DMS 273 (cell line): Measurements from ENCODE around the gene ACP6.
"Not testable (repeated sequence)": the region's sequence is repeated elsewhere in the genome, so short reads cannot be mapped to it uniquely, and the experiment has no call there.

Experiments used
- DNase-seq: peaks from one replicate; lab custom pipeline; 2025; ENCODE audit not compliant: unreplicated experiment; lab: John Stamatoyannopoulos, UW

Gene ACP6

GRCh38 chr1:147670319-147671001 is at the start of gene ACP6:
Gene ACP6, minus strand, starts transcription at chr1:147670524. Its CDS starts 476 bp downstream, at chr1:147670048.
- peak; percentile 98 for DNase-seq

DNA sequence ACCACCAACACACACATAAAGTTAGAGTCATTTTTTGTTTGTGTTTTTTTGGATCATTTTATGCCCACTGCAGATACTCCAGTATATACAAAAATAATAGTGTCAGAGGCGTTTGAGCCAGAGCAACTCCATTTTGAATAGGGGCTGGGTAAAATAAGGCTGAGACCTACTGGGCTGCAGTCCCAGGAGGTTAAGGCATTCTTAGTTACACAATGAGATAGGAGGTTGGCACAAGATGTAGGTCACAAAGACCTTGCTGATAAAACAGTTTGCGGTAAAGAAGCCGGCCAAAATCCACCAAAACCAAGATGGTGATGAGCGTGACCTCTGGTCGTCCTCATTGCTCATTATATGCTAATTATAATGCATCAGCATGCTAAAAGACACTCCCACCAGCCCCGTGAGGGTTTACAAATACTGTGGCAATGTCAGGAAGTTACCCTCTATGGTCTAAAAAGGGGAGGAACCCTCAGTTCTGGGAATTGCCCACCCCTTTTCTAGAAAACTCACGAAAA is 49.4 kb upstream of the ACP6 start:
- DNase-seq, result no peak

DNA sequence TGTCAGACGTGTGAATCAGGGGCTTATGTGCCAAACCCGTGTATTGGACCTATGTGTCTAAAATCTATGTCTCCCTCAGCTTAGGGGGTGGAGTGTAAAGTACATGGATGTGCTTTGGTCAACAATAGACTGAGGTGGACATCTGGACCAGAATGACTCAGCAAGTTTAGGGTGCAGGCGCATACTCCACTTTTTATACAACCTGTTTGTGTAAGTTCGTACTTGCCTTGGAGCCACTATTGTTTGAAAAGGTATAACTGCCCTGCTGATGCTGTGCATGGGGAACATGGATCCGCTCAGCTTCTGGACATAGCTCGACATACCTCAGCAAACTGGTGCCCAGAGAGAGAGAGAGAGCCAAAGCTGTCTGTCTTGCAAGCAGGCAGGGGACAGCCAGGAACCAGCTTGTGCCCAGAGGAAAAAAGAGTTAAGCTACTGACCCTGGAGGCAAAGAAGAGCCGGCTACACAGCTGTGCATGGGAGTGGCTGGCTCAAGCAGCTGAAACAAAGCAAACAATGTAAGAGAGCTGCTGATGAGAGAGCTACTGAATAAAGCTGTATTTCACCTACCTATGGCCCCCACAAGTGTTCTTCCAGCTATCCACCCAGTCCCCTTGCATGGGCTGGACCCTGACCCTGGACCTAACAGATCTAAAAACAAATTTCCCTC is 48.8 kb upstream of the ACP6 start:
- no peak for DNase-seq

GRCh38 chr1:147717706-147718097 is 47.4 kb upstream of the ACP6 start:
- DNase-seq, result no peak

- no peak for DNase-seq
These were observed 46.9 kb upstream of the ACP6 start for GRCh38 chr1:147717051-147717705.

DNA sequence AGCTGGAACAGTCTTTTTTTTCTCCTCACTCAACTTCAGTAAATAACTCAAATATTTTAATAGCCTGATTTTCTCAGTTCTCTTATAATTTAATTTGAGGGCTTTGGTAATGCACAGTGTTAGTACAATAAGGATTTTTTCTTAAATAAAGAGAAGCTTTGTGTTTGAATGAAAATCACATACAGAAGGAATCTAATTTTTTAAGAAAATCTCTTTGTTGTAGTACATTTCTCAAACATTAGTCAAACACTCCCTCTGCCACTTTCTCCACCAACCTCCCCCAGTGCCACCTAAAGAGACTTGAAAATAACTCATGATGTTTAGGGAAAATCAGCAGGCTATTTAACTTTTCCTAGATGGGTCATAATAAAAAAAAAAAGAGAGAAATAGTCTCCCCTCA is 42.3 kb upstream of the ACP6 start:
- no peak for DNase-seq

- peak; percentile 87 for DNase-seq
These were observed 30.0 kb upstream of the ACP6 start for GRCh38 chr1:147700042-147701006.

DNA sequence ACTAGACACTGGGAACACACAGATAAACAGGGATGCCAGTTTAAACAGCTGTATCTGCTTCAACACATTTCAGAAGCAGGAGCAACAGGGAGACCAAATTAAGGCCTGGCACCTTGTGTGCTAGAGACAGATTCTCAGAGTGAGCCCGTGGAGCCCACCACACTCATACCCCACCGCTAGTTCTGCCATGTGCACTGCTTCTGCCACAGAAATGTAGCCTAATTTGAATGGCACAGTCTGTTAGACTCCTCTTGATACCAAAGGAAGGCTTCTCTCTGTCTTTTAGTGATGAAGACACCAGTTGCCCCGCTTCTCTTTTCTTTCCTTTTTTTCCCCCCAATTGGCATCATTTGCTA is 29.3 kb upstream of the ACP6 start:
- no peak for DNase-seq

DNA sequence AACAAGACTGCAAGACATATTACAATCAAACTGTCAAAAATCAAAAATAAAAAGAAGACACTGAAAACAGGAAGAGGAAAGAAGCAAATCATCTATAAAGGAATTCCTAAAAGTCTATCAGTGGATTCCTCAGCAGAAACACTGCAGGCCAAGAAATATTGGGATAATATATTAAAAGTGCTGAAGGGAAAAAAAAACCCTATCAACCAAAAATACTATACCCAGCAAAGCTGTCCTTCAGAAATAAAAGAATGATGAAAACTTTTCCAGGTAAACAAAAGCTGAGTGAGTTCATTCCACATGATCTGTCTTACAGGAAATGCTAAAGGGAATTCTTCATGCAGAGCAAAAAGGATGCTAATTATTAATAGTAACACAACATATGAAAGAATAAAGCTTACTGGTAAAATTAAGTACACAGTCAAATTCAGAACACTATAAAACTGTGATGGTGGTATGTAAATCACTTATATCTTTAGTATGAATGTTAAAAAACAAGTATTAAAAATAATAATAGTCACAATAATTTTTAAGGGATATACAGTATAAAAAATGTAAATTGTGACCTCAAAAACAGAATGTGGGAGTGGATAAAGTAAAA is 12.9 kb upstream of the ACP6 start:
- no peak for DNase-seq

DNA sequence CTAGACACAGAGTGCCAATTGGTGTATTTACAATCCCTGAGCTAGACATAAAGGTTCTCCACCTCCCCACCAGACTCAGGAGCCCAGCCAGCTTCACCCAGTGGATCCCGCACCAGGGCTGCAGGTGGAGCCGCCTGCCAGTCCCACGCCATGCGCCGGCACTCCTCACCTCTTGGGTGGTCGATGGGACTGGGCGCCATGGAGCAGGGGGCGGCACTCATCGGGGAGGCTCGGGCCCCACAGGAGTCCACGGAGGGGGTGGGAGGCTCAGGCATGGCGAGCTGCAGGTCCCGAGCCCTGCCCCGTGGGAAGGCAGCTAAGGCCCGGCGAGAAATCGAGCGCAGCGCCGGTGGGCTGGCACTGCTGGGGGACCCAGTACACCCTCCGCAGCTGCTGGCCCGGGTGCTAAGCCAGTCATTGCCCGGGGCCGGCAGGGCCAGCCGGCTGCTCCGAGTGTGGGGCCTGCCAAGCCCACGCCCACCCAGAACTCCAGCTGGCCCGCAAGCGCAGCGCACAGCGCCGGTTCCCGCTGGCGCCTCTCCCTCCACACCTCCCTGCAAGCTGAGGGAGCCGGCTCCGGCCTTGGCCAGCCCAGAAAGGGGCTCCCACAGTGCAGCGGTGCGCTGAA is 10.4 kb upstream of the ACP6 start:
- not testable (repeated sequence) for DNase-seq

DNA sequence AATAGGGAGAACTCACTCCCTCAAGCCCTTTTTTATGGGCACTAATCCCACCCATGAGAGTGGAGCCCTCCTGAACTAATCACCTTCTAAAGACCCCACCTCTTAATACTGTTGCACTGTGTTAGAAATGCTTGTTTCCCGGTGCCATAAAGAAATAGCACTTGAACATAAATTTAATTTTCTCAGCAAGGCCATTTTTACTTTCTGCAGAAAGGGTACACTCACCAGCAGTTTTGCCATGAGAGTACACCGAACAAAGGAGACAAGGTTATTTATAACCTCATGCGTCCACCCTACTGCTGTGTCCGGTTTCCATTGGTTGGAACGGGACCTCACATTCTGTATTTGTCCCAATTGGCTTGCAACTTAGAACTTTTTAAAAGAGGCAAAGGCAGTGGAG is 7.4 kb upstream of the ACP6 start:
- not testable (repeated sequence) for DNase-seq

GRCh38 chr1:147676311-147677085 is 6.2 kb upstream of the ACP6 start:
- DNase-seq, result no peak

- no peak for DNase-seq
These were observed 3.5 kb upstream of the ACP6 start for GRCh38 chr1:147673816-147674215.

GRCh38 chr1:147673406-147673805 is 3.1 kb upstream of the ACP6 start:
- DNase-seq, result no peak

GRCh38 chr1:147669469-147670318 is 630 bp downstream of the ACP6 start:
- DNase-seq, result peak; percentile 73

GRCh38 chr1:147665521-147665920 is 4.8 kb downstream of the ACP6 start:
- peak; percentile 18 for DNase-seq

GRCh38 chr1:147664206-147664605 is 6.1 kb downstream of the ACP6 start:
- DNase-seq, result no peak

DNA sequence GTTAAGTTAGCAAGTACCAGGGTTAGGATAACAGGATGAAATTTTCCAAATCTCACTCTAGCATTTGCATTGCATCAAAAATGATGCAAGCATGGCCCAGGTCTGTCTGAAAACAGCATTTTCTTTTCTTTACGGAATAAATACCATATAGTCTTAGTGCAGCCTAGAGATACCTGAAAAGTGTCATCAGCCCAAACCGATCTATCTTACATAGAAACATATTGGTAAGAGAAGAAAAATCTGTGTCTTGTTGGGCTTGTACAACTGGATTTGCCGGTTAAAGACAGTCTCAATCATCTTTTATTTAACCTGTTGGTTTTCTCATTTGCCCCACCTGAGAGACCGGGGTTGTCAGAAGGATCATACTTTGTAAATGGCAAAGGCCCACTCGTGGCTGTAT is 15.8 kb downstream of the ACP6 start:
- no peak for DNase-seq
